Hippocampal formation (tissue), 2 donors: ENCODE measurements around the gene GFAP.
A peak's percentile ranks its signal among the peaks of the same experiment; 100 is the strongest.

Experiments
- DNase-seq, 2 donors: peaks; one replicate each; lab custom pipeline; 2025; lab: John Stamatoyannopoulos, UW

Gene GFAP

DNA sequence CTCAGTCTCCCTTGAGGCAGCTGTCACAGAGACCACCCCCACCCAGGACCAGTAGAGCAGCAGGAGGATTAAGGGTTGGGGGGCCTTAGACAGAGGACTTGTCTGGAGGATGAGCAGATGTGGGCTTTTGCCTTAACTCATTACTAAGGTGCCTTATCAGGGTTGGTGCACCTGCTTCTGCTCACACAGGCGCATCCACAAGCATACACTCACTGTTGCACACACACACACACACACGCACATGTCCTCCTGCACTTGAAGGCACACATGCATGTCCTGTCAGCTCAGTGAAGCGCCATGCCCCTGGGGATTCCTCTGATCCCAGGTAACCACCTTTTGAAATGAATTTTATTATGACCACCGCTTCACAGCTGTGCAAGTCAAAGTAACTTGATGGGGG, 1.2 kb downstream of the GFAP start:
- no peak for DNase-seq

DNA sequence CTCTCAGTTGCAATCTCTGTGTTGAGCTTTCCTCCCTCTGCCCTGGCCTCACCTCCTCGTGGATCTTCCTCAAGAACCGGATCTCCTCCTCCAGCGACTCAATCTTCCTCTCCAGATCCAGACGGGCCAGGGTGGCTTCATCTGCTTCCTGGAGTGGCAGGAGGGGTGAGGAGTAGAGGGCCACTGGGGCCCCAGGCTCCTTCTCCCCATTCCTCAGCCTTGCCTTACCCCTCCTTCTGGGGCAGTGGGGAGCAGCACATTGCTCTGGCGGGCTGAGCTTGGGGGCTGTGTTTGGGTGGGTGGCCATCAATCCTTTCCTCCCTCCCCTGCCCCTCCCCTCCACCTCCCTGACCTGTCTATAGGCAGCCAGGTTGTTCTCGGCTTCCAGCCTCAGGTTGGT, 1.6 kb downstream of the GFAP start:
- DNase-seq: no peak

DNA sequence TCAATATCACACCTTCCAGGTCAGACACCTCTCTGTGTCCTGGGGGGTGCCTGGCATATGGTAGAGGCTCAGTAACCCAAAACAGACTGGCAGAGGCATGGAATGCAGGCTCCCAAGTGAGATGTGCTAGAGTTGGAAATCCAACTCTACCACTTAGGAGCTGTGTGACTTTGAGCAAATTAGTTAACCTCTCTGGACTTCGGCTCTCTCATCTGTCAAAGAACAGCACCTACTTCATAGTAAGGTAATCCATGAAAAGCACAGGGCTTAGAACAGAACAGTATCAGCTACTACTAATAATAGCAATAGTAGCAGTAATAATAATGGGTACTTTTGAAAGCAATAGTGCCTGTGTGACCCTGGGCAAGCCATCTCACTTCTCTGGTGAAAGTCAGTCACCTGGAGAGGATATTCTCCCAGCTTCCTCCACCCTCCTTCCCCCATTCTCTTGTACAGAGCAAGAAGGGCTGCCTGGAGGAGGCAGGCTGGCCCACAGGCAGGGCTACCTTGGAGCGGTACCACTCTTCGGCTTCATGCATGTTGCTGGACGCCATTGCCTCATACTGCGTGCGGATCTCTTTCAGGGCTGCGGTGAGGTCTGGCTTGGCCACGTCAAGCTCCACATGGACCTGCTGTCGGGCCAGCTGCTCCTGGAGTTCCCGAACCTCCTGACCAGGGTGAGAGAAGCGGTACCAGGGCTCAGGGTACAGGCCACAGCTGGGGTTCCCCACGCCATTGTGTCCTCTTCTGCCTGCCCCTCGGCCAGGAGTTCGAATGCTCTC, 2.3 kb downstream of the GFAP start:
- DNase-seq: no peak

DNA sequence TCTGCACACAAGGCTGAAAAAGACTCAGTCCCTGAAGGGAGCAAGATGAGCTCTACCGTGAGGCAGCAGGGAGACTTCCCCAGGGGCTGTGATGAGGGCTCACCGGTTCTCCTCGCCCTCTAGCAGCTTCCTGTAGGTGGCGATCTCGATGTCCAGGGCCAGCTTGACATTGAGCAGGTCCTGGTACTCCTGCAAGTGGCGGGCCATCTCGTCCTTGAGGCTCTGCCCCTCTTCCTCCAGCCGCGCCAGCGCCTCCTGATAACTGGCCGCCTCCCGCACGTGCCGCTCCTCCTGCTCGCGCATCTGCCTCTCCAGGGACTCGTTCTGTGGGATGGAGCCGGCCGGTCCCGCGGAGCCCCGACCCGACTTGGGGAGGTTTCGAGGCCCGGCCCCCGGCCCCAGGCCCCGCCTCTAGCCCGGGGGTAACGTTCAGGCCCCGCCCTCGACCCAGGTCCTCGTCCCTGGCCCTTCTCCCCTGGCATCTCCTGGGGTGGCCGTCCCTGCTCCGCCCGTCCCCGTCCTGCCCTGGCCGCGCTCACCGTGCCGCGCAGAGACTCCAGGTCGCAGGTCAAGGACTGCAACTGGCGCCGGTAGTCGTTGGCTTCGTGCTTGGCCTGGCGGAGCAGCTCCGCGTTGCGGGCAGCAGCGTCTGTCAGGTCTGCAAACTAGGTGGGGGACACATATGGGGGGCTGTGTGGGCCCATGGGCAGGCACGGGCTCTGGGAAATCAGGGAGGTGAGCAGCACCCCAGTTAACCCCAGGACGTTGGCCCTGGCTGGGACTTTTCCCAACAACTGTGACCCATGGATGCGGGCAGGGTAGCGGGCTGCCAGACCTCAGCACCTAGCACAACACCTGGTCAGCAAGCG, 3.9 kb downstream of the GFAP start:
- DNase-seq: peak in 1 of 2 donors; percentile 32

DNA sequence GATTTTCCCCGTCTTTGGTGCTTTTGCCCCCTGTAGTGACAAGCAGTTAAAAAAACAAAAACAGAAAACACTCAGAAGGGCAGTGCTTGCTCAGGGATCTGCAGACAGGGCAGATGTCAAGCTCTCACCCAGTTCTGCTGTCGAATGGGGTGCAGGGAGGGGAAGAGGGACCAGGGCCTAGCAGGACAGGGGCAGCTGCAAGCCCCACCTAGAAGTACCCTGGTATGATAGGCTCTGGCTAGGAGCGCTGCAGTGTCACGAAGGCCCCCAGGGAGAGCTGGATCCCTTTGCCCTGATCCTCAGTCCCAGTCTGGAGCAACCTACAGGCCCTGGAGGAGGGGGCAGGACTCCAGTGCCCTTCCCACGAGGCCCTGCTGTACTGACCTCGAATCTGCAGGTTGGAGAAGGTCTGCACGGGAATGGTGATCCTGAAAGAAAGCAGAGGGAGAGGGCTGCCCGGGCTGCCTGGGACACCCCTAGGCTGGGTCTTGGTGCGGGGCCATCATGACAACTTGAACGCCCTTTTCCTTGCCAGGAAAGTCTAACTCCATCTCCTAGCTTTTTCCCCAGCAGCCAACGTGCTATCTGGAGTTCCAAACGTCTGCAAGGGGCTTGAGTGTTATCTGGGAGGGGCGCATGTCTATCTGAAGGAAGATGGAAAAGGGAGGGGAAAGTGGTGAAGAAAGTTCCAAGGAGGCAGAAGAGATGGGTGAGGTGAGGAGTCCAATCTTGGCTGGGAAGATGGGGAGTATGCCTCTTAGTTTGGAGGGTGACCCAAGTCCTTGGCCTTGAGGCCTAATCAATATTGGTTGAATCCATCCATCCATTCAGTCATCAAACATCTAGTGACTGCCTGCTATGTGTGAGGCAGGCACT, 4.8 kb downstream of the GFAP start:
- DNase-seq: no peak

DNA sequence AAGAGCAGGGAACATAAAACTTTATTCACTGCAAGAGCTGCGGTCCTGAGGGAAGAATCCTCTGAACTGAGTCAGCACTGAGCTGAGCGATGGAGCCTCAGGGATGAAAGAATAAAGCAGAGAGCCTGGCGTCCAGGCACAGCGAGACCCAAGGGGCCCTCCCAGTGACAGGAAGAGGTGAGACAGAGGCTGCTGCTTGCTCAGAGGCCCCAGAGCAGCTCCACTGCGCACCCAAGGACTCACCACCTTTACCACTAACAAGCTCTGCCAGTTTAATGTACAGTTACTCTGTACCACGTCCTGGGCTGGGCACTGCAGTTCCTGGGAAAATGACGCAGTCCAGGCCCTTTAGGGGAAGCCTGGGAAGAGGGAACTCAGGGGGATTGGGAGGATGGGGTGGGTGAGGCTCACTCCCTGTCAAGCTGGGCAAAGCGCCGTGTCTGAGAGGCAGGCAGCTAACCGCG, 5.6 kb downstream of the GFAP start:
- DNase-seq: no peak

DNA sequence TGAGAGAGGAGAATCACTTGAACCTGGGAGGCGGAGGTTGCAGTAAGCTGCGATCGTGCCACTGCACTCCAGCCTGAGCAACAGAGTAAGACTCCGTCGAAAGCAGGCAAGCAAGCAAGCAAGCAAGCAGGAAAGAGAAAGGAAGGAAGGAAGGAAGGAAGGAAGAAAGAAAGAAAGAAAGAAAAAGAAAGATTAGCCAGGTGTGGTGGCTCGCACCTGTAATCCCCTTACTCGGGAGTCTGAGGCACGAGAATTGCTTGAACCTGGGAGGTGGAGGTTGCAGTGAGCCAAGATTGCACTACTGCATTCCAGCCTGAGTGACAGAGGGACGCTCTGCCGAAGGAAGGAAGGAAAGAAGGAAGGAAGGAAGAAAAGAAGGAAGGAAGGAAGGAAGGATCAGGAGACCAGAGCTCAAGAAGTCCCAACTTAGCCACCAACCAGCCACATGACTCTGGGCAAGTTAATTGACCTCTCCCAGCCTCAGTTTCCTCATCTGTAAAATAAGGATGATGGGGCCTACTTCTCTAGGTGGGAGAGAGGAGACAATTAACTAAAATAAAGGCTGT, 6.5 kb downstream of the GFAP start:
- DNase-seq: no peak

DNA sequence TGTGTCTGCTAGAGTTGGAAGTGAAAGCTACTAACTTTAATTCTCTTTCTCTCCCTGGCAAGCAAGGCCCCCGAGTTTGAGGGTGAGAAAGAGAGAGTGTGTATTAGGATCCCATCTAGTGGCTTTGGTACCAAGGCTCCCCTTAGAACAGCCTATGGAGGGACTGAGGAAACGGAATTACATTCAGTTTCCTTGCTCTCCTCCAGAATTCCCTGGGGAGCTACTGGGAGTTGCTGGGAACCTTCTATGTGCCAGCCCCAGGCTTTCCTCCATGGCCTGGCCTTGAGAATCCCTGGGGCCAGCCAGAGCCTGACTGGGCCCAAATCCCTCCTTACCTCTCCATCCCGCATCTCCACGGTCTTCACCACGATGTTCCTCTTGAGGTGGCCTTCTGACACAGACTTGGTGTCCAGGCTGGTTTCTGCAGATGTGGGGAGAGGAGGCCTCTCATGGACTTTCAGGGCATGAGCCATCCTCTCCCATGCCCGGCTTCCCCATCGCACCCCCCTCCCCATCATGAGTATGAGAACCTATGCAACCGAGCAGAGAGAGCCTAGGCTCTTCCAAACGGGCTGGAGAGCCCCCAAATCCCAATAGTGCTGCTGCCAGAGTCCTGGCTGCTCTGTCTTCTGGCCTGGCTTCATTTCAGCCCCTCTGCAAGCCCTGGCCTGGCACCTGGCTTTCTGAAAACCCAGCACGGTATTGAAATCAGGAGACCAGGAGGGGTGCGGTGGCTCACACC, 7.4 kb downstream of the GFAP start:
- no peak for DNase-seq

DNA sequence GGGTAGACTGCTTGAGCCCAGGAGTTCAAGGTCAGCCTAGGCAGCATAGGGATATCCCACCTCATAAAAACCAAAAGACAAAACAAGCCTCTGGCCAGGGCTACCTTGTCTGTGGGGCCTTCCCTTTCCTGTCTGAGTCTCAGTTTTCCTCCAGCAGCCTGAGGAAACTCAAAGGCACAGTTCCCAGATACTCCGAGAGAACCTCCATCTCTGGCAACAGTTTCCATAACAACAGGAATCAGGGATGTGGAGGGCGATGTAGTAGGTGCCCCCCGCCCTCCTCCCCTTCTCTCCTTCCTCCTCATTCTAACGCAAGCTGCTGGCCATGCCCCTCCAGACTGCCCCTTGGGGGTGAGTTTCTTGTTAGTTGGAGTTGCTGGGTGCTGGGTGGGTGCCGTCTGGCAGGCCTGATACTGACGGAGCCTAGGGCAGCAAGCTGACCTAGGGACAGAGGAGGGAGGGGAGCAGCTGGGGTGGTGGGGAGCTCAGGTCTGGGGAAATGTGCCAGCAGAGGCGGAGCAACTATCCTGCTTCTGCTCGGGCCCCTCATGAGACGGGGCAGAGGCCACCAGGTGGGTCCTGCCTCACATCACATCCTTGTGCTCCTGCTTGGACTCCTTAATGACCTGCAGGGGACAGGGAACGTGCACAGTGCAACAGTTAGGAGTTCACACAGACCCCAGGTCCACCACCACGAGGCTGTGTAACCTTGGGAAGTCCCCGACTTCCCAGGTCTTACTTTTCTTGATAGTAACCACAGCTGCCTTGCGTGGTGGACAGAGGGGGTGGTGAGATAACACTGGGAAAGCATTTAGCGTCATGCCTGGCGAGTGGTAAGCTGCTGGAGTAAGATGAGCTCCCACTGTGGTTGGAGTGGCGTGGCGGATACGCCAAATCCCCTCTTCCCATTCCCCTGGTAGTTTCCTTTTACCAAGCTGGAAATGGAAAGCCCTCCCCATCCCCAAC, 8.3 kb downstream of the GFAP start:
- no peak for DNase-seq

DNA sequence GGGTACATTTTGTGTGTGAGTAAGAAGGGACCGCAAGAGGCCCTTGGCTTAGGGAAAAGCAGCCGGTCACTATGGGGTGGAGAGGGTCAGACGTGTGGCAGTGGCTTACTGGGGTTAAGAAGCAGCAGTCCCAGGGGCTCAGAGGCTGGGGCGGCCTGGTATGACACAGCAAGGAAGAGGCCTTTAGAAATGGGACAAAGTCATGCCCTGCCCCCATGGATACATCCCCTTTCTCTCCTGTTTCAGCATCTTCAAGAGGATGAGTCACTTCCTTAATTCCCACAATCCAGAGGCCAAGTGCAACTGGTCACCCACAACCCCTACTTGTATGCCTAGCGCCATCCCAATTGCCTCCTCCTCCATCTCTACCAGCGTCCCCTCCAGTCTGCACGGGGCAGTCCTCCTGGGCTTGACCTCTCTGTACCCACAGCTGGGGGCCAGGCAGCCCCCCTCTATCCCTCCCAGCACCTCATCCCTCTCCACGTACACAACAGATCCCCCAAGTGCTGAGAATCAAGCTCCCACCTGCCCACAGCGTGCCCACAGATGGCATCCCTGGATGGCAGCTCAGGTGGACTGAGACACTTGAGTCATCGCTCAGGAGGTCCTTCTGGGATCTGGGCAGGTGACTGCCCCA, 9.2 kb downstream of the GFAP start:
- DNase-seq: no peak

DNA sequence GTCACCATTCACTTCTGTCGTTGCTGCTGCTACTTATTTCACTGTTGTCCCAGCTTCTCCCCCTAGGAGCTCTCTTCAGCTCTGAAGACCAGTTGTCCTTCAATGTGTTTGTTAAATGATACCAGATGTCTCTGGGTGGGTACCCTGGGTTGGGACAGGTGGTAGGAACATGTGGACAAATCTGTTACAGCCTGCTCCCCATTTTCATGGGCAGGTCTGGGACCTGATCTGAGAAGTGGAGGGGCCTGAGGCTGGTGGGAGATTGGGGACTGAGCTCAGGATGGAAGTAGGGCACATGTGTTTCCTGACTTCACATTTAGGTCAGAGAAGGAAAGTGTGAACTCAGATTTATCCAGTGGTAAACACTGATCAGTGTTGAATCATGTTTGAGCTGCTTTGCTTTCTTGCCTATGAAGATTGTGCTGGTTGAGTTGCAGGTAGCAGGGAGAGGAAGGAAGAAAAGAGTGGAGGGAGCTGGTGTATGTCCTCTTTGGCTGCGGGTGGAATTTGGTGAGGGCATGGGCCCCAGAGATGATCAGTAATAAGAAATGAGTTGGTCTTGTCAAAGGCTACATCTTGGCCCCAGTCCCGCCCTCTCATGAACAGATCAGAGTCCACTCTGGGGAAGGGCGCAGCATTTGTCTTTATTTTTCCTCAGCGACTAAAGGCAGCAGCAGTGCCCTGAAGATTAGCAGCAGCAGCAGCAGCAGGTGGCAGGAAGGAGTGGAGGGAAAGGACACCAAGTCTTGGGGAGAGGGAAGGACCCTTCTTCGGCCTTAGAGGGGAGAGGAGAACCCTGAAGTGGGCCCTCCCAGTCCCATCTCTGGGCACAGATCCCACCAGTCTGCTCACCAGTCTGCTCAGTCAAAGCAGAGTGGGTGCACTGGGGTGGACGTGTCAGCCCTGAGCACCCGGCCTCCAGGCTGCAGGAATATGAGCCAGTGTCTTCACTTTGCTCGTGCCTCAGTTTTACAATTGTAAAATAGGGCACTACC, 10.0 kb downstream of the GFAP start:
- DNase-seq: no peak

DNA sequence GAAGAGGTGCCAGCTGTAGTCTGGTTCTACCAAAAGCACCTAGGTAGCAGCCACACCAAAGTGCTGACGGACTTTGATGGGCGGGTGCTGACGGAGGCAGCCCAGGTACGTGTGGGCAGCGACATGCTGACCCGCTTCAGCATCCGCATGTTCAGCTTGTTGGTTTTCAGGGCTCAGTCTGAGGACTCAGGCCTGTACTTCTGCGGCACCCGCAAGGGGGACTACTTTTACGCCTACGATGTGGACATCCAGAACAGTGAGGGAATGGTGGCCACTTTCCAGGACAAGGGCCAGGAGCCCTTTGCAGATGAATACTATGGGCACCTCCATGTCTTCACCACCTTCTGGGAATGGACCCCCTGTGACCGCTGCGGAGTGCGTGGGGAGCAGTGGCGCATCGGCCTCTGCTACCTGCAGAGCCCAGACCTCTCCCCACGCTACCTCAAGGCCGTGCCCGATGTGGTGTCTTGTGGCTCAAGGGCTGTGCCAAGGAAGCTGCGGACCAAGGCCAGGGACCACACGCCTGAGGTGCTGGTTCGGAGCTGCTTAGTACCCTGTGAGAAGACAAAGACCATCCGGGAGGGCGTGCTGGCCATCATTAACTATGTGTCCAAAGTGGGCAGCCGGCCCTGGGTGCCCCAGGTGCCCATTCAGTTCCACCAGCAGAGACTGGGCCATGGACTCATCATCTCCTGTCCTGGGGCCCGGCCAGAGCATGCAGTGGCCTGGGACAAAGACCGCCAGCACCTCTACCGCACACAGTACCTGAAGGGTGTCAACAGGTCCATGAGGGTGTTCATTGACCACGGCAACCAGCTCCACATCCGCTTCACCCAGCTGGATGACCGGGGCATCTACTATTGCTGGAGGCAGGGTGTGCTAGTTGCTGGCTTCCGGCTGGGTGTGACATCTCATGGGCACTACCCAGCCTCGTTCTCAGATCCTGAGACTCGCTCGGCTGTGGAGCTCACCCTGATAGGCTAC, 11.0 kb downstream of the GFAP start:
- no peak for DNase-seq

DNA sequence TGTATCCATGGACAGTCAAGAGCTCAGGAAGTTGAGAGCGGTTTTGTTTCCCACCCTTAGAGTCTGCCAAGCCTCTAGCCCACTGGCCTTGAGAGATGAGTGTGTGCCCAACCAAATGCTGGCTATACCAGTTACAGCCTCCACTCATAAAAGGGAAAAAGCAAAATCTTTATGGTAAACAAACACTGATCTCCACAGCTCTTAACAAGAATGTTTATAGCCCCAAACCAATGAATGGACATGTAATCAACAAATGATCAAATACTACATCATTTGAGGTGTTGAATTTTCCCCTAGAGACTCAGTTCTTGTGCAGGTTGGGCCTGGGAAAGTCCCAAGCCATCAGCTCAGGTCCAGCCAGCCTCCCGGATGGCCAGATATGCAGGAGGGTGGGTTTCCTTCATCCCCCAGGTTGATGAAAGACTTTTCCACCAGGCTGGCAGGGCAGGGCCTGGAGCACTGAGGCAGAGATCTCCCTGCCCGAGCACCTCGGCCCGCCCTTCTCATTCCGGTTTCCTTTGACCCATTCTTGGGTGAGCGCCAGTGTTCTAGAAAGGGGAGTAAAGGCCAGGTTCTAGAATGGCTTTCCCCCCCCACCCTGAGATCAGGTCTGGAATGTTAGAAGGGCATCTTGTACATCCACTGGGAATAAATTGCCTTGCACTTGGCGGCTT, 12.2 kb downstream of the GFAP start:
- no peak for DNase-seq

DNA sequence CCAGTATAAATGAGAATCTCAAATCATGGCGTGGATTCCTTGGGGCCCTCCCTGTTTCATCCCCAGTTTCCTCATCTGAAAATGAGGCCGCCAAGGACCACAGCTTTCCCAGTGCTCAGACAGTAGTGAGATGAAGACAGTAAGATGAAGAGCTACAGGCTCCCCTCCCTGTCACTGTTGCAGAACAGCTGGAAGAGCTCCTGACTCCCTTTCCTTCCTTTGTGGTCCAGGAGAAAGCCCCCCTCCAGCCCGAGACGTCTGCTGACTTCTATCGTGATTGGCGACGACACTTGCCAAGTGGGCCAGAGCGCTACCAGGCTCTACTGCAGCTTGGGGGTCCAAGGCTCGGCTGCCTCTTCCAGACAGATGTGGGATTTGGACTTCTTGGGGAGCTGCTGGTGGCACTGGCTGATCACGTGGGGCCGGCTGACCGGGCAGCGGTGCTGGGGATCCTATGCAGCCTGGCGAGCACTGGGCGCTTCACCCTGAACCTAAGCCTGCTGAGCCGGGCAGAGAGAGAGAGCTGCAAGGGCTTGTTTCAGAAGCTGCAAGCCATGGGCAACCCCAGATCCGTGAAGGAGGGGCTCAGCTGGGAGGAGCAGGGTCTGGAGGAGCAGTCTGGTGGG, 13.1 kb downstream of the GFAP start:
- no peak for DNase-seq

DNA sequence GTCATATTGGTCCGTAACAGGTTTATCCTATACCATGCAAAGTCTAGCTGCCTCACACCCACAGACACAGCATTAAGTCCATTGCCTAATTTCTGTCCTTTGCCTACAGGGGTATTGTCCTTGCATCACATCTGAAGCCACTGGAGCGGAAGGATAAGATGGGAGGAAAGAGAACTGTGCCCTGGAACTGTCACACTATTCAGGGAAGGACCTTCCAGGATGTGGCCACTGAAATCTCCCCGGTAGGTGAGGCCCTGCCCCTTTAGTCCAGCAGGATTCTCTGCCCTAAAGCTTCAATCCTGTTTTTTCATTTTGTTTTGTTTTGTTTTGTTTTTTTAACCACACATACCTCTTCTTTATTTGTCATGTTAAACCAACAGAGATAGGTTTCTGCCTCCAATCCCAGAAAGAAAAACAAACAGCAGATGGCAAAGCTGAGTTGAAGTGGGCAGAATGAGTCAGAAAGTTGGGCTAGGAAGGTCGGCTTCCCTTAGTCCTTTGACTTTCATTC, 13.8 kb downstream of the GFAP start:
- DNase-seq: no peak

DNA sequence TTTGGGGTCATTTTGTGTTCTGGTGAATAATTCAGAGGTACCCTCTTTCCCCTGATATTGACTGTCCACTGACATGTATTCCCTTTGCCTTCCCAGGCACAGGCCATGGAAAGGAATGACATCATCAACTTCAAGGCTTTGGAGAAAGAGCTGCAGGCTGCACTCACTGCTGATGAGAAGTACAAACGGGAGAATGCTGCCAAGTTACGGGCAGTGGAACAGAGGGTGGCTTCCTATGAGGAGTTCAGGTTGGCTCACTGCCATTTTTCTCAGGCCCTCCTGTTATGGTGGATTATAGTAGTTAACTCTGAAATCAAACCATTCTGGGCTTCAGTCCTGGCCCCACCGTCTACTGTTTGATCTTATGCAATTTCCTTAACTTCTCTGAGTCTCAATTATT, 14.4 kb downstream of the GFAP start:
- DNase-seq: peak in 1 of 2 donors; percentile 27
